ACHN (cell line): Measurements from ENCODE around the gene UPP1.
"Not testable (repeated sequence)": the region's sequence is repeated elsewhere in the genome, so short reads cannot be mapped to it uniquely, and the experiment has no call there.

Source experiments
- DNase-seq: peaks from one replicate; pipeline ENCODE4 v3.0.0-alpha.2; 2015
- in situ Hi-C: cut with HindIII; loops from 2 replicates; pipeline ENCODE4 v1.10.0; 2017; ENCODE audit warnings: low sequenced_read_pairs, low pct_ligation_motif_present, low pct_unique_long_range_greater_than_20kb

The UPP1 gene

GRCh38 chr7:48089046-48090003, at the start of gene UPP1:
TSS of gene UPP1 (plus strand) at chr7:48089265. CDS start at chr7:48094784, 5,519 bp downstream.
- DNase-seq: peak; percentile 50
- in situ Hi-C loops: loop anchor here (25.0 kb wide), 1 partner anchor 102 kb away; the partner anchor contains the start of gene HUS1

GRCh38 chr7:48040944-48041652, 48.0 kb upstream of the UPP1 start:
- no peak for DNase-seq
- in situ Hi-C loops: no loop called here

GRCh38 chr7:48041653-48041970, 47.5 kb upstream of the UPP1 start:
- DNase-seq: no peak
- in situ Hi-C loops: no loop called here

GRCh38 chr7:48042216-48042615, 46.8 kb upstream of the UPP1 start:
- DNase-seq: no peak
- in situ Hi-C loops: no loop called here

- in situ Hi-C loops: no loop called here
- no peak for DNase-seq
Observed at GRCh38 chr7:48042636-48043035, 46.4 kb upstream of the UPP1 start.

GRCh38 chr7:48045195-48045765, 43.8 kb upstream of the UPP1 start:
- in situ Hi-C loops: no loop called here
- no peak for DNase-seq

GRCh38 chr7:48046458-48046857, 42.6 kb upstream of the UPP1 start:
- no peak for DNase-seq
- in situ Hi-C loops: no loop called here

GRCh38 chr7:48048113-48048512, 41.0 kb upstream of the UPP1 start:
- in situ Hi-C loops: no loop called here
- DNase-seq: no peak

GRCh38 chr7:48049850-48050249, 39.2 kb upstream of the UPP1 start:
- in situ Hi-C loops: no loop called here
- DNase-seq: no peak

- peak; percentile 63 for DNase-seq
- in situ Hi-C loops: no loop called here
Observed at GRCh38 chr7:48052748-48053147, 36.3 kb upstream of the UPP1 start.

- in situ Hi-C loops: no loop called here
- DNase-seq: no peak
Observed at GRCh38 chr7:48053736-48054135, 35.3 kb upstream of the UPP1 start.

GRCh38 chr7:48058990-48059389, 30.1 kb upstream of the UPP1 start:
- in situ Hi-C loops: no loop called here
- DNase-seq: no peak

GRCh38 chr7:48059706-48060105, 29.4 kb upstream of the UPP1 start:
- DNase-seq: no peak
- in situ Hi-C loops: no loop called here

- in situ Hi-C loops: no loop called here
- DNase-seq: no peak
Observed at GRCh38 chr7:48063985-48064384, 25.1 kb upstream of the UPP1 start.

GRCh38 chr7:48067475-48067874, 21.6 kb upstream of the UPP1 start:
- DNase-seq: no peak
- in situ Hi-C loops: no loop called here

GRCh38 chr7:48074204-48074654, 14.8 kb upstream of the UPP1 start:
- in situ Hi-C loops: no loop called here
- DNase-seq: no peak

GRCh38 chr7:48077423-48077822, 11.6 kb upstream of the UPP1 start:
- DNase-seq: no peak
- in situ Hi-C loops: loop anchor here (25.0 kb wide), 1 partner anchor 90 kb away; the partner anchor contains the start of gene HUS1

- DNase-seq: no peak
- in situ Hi-C loops: loop anchor here (25.0 kb wide), 1 partner anchor 91 kb away; the partner anchor contains the start of gene HUS1
Observed at GRCh38 chr7:48078470-48078869, 10.6 kb upstream of the UPP1 start.

- not testable (repeated sequence) for DNase-seq
- in situ Hi-C loops: loop anchor here (25.0 kb wide), 1 partner anchor 95 kb away; the partner anchor contains the start of gene HUS1
Observed at GRCh38 chr7:48082378-48082777, 6.7 kb upstream of the UPP1 start.
